ENCODE measurements around the gene USP9X.
A peak's percentile ranks its signal among the peaks of the same experiment; 100 is the strongest.
"Not testable (repeated sequence)": the region's sequence is repeated elsewhere in the genome, so short reads cannot be mapped to it uniquely, and the experiment has no call there.

Gene USP9X

GRCh38 chrX:41180194-41180908 is 95.1 kb downstream of the USP9X start:
- H3K4me1 ChIP-seq, result no peaks in the 10 kb centered on the region
- TF ChIP-seq CTCF (IDR thresholded peaks at IDR 0.05), result peak; percentile 50
- H3K79me2 ChIP-seq, result peaks cover 3% of the 10 kb centered on the region
- H3K9ac ChIP-seq, result no peak overlapping the region
- H3K4me3 ChIP-seq (ENCODE audit: low read depth, low read length), result no peak overlapping the region
- H3K36me3 ChIP-seq (ENCODE audit: control insufficient read depth, insufficient read depth, low read length), result no peaks in the 10 kb centered on the region
- H3K27ac ChIP-seq, result no peak overlapping the region
- no peak overlapping the region for H3K4me2 ChIP-seq (ENCODE audit: low read length)
- no peak overlapping the region for H2AFZ ChIP-seq
- H3K9me3 ChIP-seq (ENCODE audit: control insufficient read depth, low read length), result no peaks in the 10 kb centered on the region
- H3K27me3 ChIP-seq (ENCODE audit: control insufficient read depth, insufficient read depth, low read length), result no peaks in the 10 kb centered on the region

DNA sequence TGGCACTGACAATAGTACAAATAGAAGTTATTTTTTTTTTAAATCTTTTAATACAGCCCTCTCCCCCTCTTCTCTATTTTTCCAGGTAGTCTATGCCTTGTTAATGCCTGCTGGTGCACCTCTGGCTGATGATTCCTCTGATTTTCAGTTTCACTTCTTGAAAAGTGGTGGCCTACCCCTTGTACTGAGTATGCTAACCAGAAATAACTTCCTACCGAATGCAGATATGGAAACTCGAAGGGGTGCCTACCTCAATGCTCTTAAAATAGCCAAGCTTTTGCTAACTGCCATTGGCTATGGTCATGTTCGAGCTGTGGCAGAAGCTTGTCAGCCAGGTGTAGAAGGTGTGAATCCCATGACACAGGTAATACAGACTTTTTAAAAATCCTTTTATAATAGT is 99.1 kb downstream of the USP9X start:
- no peak overlapping the region for H3K9ac ChIP-seq
- H2AFZ ChIP-seq, result no peak overlapping the region
- no peaks in the 10 kb centered on the region for H3K36me3 ChIP-seq (ENCODE audit: control insufficient read depth, insufficient read depth, low read length)
- no peak for TF ChIP-seq CTCF (IDR thresholded peaks at IDR 0.05)
- H3K9me3 ChIP-seq (ENCODE audit: control insufficient read depth, low read length), result no peaks in the 10 kb centered on the region
- H3K79me2 ChIP-seq, result no peaks in the 10 kb centered on the region
- H3K4me1 ChIP-seq, result no peaks in the 10 kb centered on the region
- no peak overlapping the region for H3K4me3 ChIP-seq (ENCODE audit: low read depth, low read length)
- H3K4me2 ChIP-seq (ENCODE audit: low read length), result no peak overlapping the region
- H3K27me3 ChIP-seq (ENCODE audit: control insufficient read depth, insufficient read depth, low read length), result no peaks in the 10 kb centered on the region
- no peak overlapping the region for H3K27ac ChIP-seq

GRCh38 chrX:41186946-41187345 is 101.7 kb downstream of the USP9X start:
- not testable (repeated sequence) for H3K4me3 ChIP-seq (ENCODE audit: low read depth, low read length); H3K27ac ChIP-seq; H3K36me3 ChIP-seq (ENCODE audit: control insufficient read depth, insufficient read depth, low read length)

DNA sequence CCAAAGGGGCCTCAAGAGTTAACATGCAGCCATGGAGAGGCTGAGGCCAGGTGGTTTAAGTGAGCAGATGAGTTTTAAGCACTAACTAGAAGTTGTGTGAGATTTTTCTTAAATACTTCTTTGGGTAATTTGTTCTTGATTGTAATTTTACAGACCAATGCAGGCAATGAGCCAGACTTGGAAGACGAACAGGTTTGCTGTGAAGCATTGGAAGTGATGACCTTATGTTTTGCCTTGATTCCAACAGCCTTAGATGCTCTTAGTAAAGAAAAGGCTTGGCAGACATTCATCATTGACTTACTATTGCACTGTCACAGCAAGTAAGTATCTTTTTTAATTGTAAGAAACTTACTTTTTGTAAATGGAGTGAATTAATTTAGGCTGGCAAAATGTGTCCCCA is 103.9 kb downstream of the USP9X start:
- no peak overlapping the region for H3K27ac ChIP-seq
- no peaks in the 10 kb centered on the region for H3K79me2 ChIP-seq
- no peak overlapping the region for H2AFZ ChIP-seq
- no peak for TF ChIP-seq CTCF (IDR thresholded peaks at IDR 0.05)
- H3K27me3 ChIP-seq (ENCODE audit: control insufficient read depth, insufficient read depth, low read length), result no peaks in the 10 kb centered on the region
- no peaks in the 10 kb centered on the region for H3K36me3 ChIP-seq (ENCODE audit: control insufficient read depth, insufficient read depth, low read length)
- no peaks in the 10 kb centered on the region for H3K4me1 ChIP-seq
- no peak overlapping the region for H3K4me2 ChIP-seq (ENCODE audit: low read length)
- no peaks in the 10 kb centered on the region for H3K9me3 ChIP-seq (ENCODE audit: control insufficient read depth, low read length)
- H3K4me3 ChIP-seq (ENCODE audit: low read depth, low read length), result no peak overlapping the region
- H3K9ac ChIP-seq, result no peak overlapping the region

More at GRCh38 chrX:41186946-41187345, 101.7 kb downstream of the USP9X start:
- not testable (repeated sequence) for H3K9ac ChIP-seq; H2AFZ ChIP-seq; H3K27me3 ChIP-seq (ENCODE audit: control insufficient read depth, insufficient read depth, low read length); H3K4me2 ChIP-seq (ENCODE audit: low read length); H3K4me1 ChIP-seq; H3K9me3 ChIP-seq (ENCODE audit: control insufficient read depth, low read length); H3K79me2 ChIP-seq

GRCh38 chrX:41192880-41193279 is 107.6 kb downstream of the USP9X start:
- TF ChIP-seq CTCF (IDR thresholded peaks at IDR 0.05), result no peak
- no peak overlapping the region for H3K4me3 ChIP-seq (ENCODE audit: low read depth, low read length)
- H3K79me2 ChIP-seq, result no peaks in the 10 kb centered on the region
- no peaks in the 10 kb centered on the region for H3K9me3 ChIP-seq (ENCODE audit: control insufficient read depth, low read length)
- no peak overlapping the region for H3K4me2 ChIP-seq (ENCODE audit: low read length)
- no peak overlapping the region for H3K9ac ChIP-seq
- no peaks in the 10 kb centered on the region for H3K36me3 ChIP-seq (ENCODE audit: control insufficient read depth, insufficient read depth, low read length)
- no peaks in the 10 kb centered on the region for H3K4me1 ChIP-seq
- H3K27me3 ChIP-seq (ENCODE audit: control insufficient read depth, insufficient read depth, low read length), result no peaks in the 10 kb centered on the region
- no peak overlapping the region for H2AFZ ChIP-seq
- H3K27ac ChIP-seq, result no peak overlapping the region
